GM10266 (cell line): ENCODE results near the gene AP1G1.

Experiments
- DNase-seq: peaks from one replicate; pipeline ENCODE4 v3.0.0; 2012; ENCODE audit errors: extremely low spot score
- CTCF ChIP-seq: IDR thresholded peaks from 2 replicates; pipeline ENCODE4 v1.5.1; 2012; ENCODE audit warnings: mild to moderate bottlenecking, low read depth; ENCODE audit not compliant: control insufficient read depth, insufficient read depth; ENCODE audit errors: missing control alignments

The AP1G1 gene

GRCh38 chr16:71775949-71776348 lies 32.7 kb downstream of the AP1G1 start:
- no peak for TF ChIP-seq CTCF
- peak; percentile 16 for DNase-seq

- DNase-seq: no peak
- no peak for TF ChIP-seq CTCF
These were observed 37.1 kb downstream of the AP1G1 start for GRCh38 chr16:71771571-71771970.

- TF ChIP-seq CTCF: no peak
- DNase-seq: no peak
These were observed 39.4 kb downstream of the AP1G1 start for GRCh38 chr16:71769222-71769621.

GRCh38 chr16:71767060-71767900 lies 41.4 kb downstream of the AP1G1 start:
- TF ChIP-seq CTCF: no peak
- no peak for DNase-seq

- no peak for TF ChIP-seq CTCF
These were observed 46.4 kb downstream of the AP1G1 start for GRCh38 chr16:71762186-71762585.

GRCh38 chr16:71761097-71761496 lies 47.5 kb downstream of the AP1G1 start:
- TF ChIP-seq CTCF: no peak
- DNase-seq: no peak

More at GRCh38 chr16:71762186-71762585, 46.4 kb downstream of the AP1G1 start:
- DNase-seq: no peak

- no peak for DNase-seq
- no peak for TF ChIP-seq CTCF
These were observed 50.3 kb downstream of the AP1G1 start for GRCh38 chr16:71758293-71758760.
